ENCODE data around the gene GEMIN7. TPM values are rescaled to one million over a fixed set of nuclear protein-coding genes. Genes with fewer than 3 reads are reported as not detected.

GEMIN7 gene
- total and polyA plus RNA-seq, 2 of the 13 experiments (the other 11 are each of a cell fraction or from before 2014, with no cell fraction given): 24.1 to 30.6 TPM

DNA sequence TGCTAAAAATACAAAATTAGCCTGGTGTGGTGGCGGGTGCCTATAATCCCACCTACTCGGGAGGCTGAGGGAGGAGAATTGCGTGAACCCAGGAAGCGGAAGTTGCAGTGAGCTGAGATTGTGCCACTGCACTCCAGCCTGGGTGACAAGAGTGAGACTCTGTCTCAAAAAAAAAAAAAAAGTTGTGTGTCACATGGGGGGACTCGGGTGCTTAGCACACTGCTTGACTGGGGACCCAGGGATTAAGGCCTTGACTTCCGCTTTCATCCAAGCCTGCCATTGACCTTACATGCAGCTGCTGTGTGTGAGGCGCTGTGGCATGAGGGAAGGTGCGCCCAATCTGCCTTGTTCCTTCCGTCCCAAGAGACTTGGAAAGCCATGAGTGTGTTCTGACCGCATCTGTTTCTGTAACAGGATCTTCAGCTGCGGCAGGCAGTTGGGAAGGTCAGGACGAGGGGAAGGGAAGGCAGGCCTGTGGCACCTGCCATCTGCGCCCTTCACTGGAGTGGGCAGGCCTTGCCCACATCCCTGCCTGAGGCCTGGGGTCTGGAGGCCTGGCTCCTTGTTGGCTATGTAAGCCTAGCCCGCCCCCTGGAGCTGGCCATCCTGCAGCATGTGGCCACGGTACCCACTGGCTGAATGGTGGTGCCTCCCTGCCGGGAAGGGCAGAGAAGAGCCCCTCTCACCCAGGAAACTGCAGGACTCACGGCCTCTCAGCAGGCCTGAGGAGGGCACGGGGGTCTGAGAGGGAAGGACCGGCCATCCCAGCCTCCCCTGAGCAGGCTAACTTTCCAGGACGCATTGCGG lies 37.0 kb downstream of the GEMIN7 start:
- TF ChIP-seq PLRG1 (conservative IDR thresholded peaks at IDR 0.05): no peak
- TF ChIP-seq, protein P1, sequence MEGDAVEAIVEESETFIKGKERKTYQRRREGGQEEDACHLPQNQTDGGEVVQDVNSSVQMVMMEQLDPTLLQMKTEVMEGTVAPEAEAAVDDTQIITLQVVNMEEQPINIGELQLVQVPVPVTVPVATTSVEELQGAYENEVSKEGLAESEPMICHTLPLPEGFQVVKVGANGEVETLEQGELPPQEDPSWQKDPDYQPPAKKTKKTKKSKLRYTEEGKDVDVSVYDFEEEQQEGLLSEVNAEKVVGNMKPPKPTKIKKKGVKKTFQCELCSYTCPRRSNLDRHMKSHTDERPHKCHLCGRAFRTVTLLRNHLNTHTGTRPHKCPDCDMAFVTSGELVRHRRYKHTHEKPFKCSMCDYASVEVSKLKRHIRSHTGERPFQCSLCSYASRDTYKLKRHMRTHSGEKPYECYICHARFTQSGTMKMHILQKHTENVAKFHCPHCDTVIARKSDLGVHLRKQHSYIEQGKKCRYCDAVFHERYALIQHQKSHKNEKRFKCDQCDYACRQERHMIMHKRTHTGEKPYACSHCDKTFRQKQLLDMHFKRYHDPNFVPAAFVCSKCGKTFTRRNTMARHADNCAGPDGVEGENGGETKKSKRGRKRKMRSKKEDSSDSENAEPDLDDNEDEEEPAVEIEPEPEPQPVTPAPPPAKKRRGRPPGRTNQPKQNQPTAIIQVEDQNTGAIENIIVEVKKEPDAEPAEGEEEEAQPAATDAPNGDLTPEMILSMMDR (CRISPR knock-in tag; IDR thresholded peaks at IDR 0.05): peak; percentile 25
- TF ChIP-seq, protein P2, sequence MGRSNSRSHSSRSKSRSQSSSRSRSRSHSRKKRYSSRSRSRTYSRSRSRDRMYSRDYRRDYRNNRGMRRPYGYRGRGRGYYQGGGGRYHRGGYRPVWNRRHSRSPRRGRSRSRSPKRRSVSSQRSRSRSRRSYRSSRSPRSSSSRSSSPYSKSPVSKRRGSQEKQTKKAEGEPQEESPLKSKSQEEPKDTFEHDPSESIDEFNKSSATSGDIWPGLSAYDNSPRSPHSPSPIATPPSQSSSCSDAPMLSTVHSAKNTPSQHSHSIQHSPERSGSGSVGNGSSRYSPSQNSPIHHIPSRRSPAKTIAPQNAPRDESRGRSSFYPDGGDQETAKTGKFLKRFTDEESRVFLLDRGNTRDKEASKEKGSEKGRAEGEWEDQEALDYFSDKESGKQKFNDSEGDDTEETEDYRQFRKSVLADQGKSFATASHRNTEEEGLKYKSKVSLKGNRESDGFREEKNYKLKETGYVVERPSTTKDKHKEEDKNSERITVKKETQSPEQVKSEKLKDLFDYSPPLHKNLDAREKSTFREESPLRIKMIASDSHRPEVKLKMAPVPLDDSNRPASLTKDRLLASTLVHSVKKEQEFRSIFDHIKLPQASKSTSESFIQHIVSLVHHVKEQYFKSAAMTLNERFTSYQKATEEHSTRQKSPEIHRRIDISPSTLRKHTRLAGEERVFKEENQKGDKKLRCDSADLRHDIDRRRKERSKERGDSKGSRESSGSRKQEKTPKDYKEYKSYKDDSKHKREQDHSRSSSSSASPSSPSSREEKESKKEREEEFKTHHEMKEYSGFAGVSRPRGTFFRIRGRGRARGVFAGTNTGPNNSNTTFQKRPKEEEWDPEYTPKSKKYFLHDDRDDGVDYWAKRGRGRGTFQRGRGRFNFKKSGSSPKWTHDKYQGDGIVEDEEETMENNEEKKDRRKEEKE (IDR thresholded peaks at IDR 0.05): no peak
- WGBS (ENCODE audit: low lambda C conversion rate): 95% methylated on average over 12 of the region's 21 CpGs
- Histone ChIP-seq H3K79me2 (ENCODE audit: insufficient read depth, low read length) (peaks cover 78% of the 10 kb centered on the region), H3K9ac (ENCODE audit: insufficient read depth, low read depth, low read length) (no peak overlapping the region), H3K27ac (ENCODE audit: extremely low read length, insufficient read depth, low read length) (no peak overlapping the region), H3K4me1 (ENCODE audit: insufficient read depth, low read length) (peaks cover 37% of the 10 kb centered on the region), H2AFZ (ENCODE audit: low read length) (no peak overlapping the region), H3K36me3 (replicated peaks in 1 of 2; ENCODE audit: control insufficient read depth in 1 of 2, insufficient read depth in 2 of 2, low read length in 2 of 2) (peaks cover 0 to 2% of the 10 kb centered on the region in 2 experiments; a peak in 2 of 5 replicates), H3K4me3 (replicated peaks in 1 of 3; ENCODE audit: insufficient read depth in 1 of 3, low read depth in 2 of 3, low read length in 3 of 3) (no peak overlapping the region), H3K9me3 (ENCODE audit: low read length) (no peaks in the 10 kb centered on the region), H3K27me3 (ENCODE audit: control insufficient read depth in 1 of 2, insufficient read depth in 2 of 2, low read length in 2 of 2) (no peaks in the 10 kb centered on the region), H3K4me2 (ENCODE audit: low read depth, low read length) (no peak overlapping the region), H4K20me1 (ENCODE audit: insufficient read depth, low read length) (peaks cover 19% of the 10 kb centered on the region)
- no peak; the same call in 2 of the 3 replicates for ATAC-seq
- in situ Hi-C loops (cut with HindIII; ENCODE audit: extremely low pct_ligation_motif_present, low pct_unique_long_range_greater_than_20kb): no loop called here
- no peak for FAIRE-seq
- POLR2A ChIA-PET: interaction anchor here (1.6 kb wide), 1 partner anchor 9 kb away, joined by 4 read pairs; no protein-coding TSS in a partner anchor
- CTCF ChIA-PET (ENCODE audit: low intra/inter-chr PET ratio, low total read pairs): no interaction called here
- intact Hi-C loops (cut with micrococcal nuclease; ENCODE audit: unreplicated experiment): no loop called here
- no TSS peak for BruUV-seq (replicated peaks)
- DNase-seq (ENCODE audit: low spot score): no peak
